Bronchial epithelial cell (primary cell): ENCODE data around the gene ZNF839. TPM values are rescaled to one million over a fixed set of nuclear protein-coding genes. Genes with fewer than 3 reads are reported as not detected.

Experiments
- DNase-seq: peaks from one replicate; pipeline ENCODE4 v3.0.0-alpha.2; 2010; ENCODE audit warnings: low read depth
- FAIRE-seq: peaks from 2 replicates; lab custom pipeline; 2011; peaks lifted over from hg19 to GRCh38; lab: Jason Lieb, UNC
- H3K27me3 ChIP-seq: 2 replicates; pipeline ENCODE4 v1.5.1; 2011; ENCODE audit warnings: low read length; ENCODE audit not compliant: control insufficient read depth, insufficient read depth
- H3K36me3 ChIP-seq: 2 replicates; pipeline ENCODE4 v1.5.1; 2011; ENCODE audit warnings: low read length; ENCODE audit not compliant: control insufficient read depth, insufficient read depth
- H3K4me3 ChIP-seq: 2 replicates; pipeline ENCODE4 v1.5.1; 2011; ENCODE audit warnings: mild to moderate bottlenecking, low read depth, low read length, control low read depth
- total RNA-seq: library from RNA; depleted of rRNA; stranded (reverse); fragments of >200 nt; gene quantifications from 2 replicates; pipeline ENCODE4 v1.2.1, GENCODE V29; 2014
- TF ChIP-seq, protein P1 (sequence below): IDR thresholded peaks from 2 replicates; pipeline ENCODE4 v1.5.1; 2011; ENCODE audit warnings: mild to moderate bottlenecking, moderate library complexity, low read length, control low read depth, inconsistent platforms; ENCODE audit not compliant: insufficient read depth, severe bottlenecking

ZNF839 gene
- total RNA-seq, 1 donor from 2014 or later = 8.2 TPM

DNA sequence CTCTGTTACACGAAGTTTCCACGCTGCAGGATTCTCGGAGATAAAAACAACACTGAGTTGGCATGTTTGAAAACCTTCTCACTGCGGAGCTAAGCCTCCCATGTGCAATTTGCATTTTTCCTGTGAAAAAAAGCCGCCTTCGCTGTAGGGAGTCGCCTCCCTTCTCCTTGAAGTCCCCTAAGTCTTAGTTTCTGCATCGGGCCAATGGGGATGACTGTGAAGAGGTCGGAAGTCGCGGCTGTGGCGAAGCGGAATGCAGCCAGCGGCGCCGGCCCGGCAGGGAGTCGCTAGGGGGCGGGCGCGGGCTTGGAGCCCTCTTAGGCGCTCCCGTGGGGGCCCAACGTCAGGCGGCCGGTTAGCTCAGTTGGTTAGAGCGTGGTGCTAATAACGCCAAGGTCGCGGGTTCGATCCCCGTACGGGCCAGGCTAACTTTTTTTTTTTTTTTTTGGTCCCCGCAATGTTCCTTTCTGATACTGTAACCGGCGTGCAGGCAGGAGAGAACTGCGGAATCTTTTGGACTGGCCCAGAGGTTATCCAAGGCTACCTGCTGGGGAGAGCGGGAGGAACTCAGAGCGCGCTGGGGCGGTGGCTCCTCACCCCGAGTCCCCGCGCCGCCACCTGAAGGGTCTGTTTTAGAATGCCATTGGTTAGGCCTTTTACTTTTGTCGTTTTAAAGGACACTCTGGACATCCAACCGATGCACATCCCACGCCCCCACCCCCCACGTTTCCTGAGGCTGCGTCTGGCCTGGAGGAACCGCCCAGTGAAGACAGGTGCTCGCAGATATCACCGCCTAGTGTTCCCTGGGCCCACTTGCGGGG lies 2.6 kb upstream of the ZNF839 start:
- Histone ChIP-seq H3K27me3 (no peaks in the 10 kb centered on the region), H3K36me3 (no peaks in the 10 kb centered on the region), H3K4me3 (peak overlapping the region; percentile 53)
- DNase-seq (peak; percentile 75), FAIRE-seq (no peak)
- TF ChIP-seq, protein P1, sequence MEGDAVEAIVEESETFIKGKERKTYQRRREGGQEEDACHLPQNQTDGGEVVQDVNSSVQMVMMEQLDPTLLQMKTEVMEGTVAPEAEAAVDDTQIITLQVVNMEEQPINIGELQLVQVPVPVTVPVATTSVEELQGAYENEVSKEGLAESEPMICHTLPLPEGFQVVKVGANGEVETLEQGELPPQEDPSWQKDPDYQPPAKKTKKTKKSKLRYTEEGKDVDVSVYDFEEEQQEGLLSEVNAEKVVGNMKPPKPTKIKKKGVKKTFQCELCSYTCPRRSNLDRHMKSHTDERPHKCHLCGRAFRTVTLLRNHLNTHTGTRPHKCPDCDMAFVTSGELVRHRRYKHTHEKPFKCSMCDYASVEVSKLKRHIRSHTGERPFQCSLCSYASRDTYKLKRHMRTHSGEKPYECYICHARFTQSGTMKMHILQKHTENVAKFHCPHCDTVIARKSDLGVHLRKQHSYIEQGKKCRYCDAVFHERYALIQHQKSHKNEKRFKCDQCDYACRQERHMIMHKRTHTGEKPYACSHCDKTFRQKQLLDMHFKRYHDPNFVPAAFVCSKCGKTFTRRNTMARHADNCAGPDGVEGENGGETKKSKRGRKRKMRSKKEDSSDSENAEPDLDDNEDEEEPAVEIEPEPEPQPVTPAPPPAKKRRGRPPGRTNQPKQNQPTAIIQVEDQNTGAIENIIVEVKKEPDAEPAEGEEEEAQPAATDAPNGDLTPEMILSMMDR = peak; percentile 85

DNA sequence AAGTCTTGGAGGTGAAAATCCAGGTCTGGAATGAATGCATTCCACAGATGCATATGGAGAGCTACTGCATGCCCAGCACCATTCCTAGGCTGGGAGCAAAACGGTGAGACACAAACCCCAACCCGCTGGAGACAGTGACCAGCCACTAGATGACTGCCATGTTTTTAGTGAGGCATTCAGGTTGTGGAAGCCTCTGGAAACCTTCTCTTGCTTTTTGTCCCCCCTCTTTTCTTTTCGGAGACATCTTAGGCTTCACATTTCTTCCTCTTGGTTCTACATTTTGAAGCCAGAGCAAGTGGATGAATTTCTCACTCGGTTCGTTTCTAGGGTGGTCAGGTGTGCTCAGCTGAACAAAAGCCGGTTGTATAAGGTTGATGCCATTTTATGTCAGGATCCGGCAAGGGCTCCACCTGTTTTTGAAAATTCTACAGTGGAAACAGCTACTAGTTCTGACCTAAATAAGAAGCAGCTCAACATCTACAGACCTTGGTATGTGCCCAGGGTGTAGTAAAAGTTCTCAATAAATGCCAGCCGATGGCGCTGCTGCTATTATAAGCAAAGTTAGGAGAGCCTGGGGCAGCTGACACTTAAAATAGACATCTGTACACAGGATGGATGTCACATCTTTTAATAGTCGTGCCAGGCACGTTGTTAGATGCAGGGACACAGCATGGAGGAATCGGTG lies 1.8 kb upstream of the ZNF839 start:
- Histone ChIP-seq H3K36me3 (no peaks in the 10 kb centered on the region), H3K4me3 (peak overlapping the region; percentile 53), H3K27me3 (no peaks in the 10 kb centered on the region)
- TF ChIP-seq, protein P1 = no peak
- DNase-seq (peak; percentile 17), FAIRE-seq (no peak)

DNA sequence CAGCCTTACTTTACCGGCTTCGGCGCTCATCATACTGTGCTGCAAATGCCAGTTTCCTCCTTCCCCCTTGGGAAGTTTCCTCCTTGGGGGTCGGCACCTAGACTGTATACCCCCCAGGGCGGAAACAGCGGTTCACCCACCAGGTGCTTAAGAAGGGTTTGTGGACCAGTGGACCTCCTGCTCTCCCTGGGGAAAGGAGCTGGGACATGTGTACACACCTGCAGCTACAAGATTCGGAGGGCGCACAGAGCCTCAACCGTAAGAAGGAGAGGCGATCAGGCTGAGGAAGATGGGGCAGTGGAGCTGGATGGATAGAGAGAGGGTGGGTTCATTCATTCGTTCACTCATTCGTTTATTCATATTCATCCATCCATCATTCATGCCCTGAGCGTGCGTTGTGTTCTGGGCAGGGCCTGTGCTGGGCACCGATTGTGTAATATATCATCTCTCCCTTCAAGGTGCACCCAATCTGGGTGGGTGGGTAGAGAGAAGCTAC lies 717 bp upstream of the ZNF839 start:
- DNase-seq (no peak), FAIRE-seq (no peak)
- Histone ChIP-seq H3K36me3 (no peaks in the 10 kb centered on the region), H3K4me3 (peak overlapping the region; percentile 74), H3K27me3 (no peaks in the 10 kb centered on the region)
- TF ChIP-seq, protein P1 = no peak

DNA sequence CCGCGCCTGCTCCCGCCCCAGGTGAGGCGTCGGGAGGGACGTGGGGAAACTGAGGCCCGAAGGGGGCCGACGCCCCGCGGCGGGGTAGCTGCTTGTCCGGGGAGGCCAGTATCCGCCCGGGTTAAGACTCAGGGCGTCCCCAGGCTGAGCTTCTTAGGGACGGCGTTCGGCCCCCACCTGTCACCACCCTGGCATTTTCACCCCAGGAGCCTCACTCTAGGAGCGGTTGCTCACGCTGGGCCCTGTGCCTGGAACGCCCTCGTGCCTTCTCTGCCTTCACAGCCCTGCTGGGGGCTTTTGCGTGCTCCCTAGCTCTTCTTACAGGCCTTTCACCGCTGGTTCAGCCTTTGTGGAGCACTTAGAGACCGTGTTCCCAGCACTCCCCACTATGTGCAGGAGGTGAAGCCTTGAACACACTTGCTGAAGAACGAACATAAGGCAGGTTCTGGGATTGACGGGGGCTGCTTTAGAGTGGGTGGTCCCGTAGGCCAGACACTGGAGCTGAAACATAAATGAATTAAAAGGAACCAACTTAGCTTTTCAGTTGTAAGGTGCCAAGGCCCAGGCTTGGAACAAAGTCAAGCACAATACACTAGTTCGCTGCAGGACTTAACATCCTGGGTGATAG lies 601 bp downstream of the ZNF839 start:
- no peak for FAIRE-seq
- Histone ChIP-seq H3K4me3 (peak overlapping the region; percentile 74), H3K27me3 (no peaks in the 10 kb centered on the region), H3K36me3 (no peaks in the 10 kb centered on the region)
- TF ChIP-seq, protein P1 = no peak
- DNase-seq = peak; percentile 12

DNA sequence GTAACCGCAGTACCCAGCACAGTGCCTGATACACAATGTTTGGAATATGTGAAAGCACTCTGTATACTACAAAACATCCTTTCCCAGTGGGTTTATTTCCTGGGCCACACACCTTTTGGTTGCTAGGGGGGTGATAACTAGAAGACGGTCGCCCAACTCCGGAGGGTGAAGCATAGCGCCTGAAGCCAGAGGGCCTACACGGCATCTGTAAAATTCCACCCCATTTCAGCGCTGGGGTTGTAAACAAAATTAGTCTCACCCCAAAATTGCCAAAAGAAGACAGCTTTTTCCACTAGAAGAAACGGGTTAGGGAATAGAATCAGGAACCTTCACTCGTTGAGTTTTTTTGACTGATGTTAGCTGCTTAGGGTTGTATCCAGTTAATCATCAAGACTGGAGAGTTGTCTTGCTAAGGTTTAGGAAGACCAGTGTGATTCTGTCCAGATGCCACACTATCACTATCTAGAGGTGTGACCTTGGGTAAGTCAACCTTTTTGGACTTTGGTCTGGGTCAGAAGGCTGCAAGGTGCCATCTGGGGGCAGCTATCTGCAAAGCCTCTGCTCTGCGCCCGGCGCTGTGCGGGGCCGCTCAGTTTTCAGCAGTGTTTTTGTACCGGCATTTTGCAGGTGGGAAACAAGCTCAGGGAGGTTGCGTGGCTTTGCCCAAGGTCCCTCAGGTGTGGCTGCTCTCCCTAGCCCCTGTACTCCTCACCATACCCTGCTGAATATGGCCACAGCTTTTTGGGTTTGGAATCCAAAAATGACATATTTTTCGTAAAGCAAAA lies 1.3 kb downstream of the ZNF839 start:
- Histone ChIP-seq H3K36me3 (no peaks in the 10 kb centered on the region), H3K4me3 (peak overlapping the region; percentile 74), H3K27me3 (no peaks in the 10 kb centered on the region)
- FAIRE-seq (no peak), DNase-seq (no peak)
- TF ChIP-seq, protein P1 = no peak
